HG03196 (cell line): ENCODE measurements around the gene RAET1E.
"Not testable (repeated sequence)": the region's sequence is repeated elsewhere in the genome, so short reads cannot be mapped to it uniquely, and the experiment has no call there.

Experiments
- ATAC-seq: cut with Tn5 transposase; IDR thresholded peaks from one replicate; pipeline ENCODE4 v1.9.1; 2021; ENCODE audit not compliant: unreplicated experiment

Gene RAET1E

GRCh38 chr6:149929422-149929821 lies 31.5 kb upstream of the RAET1E start:
- no peak for ATAC-seq

DNA sequence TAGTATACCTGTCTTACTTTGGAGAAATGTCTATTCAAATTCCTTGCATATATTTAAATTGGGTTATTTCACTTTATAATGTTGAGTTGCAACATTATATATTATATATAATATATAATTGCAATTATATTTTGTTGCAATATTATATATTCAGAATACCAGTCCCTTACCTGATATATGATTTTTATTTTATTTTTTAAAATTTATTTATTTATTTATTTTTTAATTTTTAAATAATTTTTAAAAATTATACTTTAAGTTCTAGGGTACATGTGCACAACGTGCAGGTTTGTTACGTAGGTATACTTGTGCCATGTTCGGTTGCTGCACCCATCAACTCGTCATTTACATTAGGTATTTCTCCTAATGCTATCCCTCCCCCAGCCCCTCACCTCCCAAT lies 29.1 kb upstream of the RAET1E start:
- ATAC-seq, result not testable (repeated sequence)

DNA sequence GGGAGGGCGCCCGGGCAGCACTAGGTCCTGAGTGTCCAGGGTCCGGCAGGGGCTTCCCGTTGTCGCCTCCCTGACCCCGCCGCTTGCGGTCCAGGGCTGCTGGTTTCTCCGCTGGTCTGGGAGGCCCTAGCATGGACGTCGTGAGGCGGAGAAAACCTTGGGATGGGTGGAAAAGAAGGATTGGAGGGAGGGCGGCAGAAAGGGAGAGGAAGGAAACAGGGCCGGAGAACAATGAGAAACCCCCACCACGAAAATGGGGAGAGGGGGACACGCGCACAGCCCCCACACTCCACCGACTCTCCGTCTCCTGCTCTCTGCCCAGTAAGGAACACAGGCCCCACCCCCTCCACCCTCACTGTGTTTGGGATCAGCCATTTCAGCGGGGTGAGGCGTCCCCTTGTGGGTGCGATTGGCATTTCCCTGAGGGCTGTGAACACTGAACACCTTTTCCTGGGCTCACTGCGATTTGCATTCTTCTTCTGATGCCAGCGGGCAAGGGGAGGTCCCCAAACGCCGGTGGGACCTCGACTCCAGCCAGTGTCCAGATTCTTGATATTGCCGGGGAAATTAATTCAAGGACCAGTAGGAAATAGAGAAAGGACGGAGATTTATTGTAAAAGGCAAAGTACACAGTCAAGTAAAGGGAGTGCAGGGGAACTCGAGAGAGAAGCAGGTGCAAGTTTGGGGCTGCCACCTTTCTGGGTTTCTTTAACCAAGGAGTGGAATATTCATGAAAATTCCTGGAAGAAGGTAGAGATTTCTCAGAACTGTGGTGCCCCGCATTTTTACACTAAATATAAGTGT lies 28.3 kb upstream of the RAET1E start:
- no peak for ATAC-seq

GRCh38 chr6:149925253-149925973 lies 27.5 kb upstream of the RAET1E start:
- ATAC-seq, result no peak

DNA sequence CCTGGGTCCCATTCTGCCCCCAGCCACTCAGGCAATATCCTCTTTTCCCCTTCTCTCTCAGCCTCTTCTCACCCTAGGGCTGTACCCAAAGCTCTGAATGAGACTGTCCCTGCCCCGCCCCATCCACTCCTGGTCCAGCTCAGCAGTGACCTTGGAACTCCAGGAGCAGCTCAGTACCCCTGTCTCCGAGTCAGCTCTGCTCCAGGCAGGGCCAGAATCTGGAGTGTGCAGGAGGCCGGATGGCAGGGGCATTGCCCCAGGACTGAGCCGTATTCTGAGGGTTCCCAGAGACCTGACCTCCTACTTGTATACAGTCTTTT lies 27.0 kb upstream of the RAET1E start:
- ATAC-seq, result no peak

GRCh38 chr6:149924206-149924932 lies 26.5 kb upstream of the RAET1E start:
- no peak for ATAC-seq

GRCh38 chr6:149923327-149923986 lies 25.5 kb upstream of the RAET1E start:
- ATAC-seq, result no peak

DNA sequence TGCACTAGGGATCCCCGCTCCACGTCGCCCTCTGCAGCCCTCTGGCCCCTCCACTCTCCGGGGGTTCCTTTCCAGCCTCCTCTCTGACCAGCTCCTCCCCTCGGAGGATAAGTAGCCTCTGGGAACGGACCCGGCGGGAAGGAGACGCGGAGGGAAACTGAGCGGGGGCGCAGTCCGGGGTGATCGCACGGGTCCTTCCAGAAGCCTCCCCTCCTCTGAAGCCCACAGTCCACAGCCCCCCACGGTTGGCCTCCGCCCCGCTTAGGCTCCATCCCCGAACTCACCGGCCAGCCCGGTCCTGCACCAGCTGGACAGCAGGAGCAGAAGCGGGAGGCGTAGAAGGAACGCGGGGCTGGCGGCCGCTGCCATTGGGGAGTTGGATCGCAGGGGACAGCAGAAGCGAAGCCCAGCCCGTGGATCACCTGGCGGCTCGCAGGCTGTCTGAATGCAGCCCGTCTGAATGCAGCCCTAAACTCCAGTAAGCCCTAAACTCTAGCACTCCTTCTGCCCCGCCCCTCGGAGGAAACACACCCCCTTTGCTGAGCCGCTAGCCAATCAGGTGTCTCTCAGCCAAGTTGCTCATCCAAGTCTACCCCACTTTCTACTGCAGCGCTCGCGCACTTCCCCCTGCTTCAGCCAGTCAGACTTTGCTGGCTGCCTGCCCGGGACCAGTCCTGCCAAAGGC lies 24.9 kb upstream of the RAET1E start, which contains the start of gene RAET1G:
RAET1G (minus strand) TSS at position 480 of the 685 bp plus-strand sequence; CDS start at position 369, 111 bp downstream.
- ATAC-seq, result no peak

DNA sequence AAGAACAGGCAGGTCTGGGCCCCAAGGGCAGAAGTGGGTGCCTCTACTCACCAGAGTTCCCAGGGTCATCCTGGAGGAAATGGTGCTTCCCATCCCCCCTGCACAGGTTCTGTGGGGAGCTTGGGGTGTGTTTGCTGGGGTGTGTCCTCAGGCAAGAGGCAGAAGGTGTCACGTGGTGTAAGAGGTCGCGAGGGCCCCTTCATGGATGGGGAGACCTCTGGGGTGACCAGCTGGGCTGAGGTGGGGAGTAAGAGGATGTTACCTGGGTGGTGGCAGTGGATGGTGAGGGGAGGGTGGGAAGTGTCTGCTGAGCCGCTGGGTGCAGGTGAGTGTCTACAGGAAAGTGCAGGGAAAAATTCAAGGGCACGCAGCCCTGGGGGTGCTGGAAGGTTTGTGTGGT lies 24.2 kb upstream of the RAET1E start:
- ATAC-seq, result not testable (repeated sequence)

GRCh38 chr6:149921361-149921760 lies 23.4 kb upstream of the RAET1E start:
- ATAC-seq, result no peak

DNA sequence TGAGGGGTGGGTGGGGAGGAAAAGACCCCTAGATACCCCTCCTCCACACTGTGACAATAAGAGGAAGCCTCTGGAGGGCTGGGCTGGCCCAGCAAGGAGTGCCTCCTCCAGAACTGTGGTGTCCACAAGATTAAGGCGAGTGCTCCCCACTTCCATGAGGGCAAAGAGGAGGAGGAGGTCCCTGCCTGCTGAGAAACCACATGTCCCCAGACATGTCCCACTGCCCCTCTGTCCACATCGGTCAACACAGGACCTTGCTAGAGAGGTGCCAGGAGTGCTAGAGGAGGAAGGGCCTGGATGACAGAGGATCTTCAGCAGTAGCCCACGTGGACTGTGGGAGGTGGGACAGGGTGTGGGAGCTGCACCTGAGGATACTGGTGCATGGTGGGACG lies 21.9 kb upstream of the RAET1E start:
- ATAC-seq, result no peak

- ATAC-seq, result not testable (repeated sequence)
Observed at GRCh38 chr6:149919126-149919833, 21.4 kb upstream of the RAET1E start.

DNA sequence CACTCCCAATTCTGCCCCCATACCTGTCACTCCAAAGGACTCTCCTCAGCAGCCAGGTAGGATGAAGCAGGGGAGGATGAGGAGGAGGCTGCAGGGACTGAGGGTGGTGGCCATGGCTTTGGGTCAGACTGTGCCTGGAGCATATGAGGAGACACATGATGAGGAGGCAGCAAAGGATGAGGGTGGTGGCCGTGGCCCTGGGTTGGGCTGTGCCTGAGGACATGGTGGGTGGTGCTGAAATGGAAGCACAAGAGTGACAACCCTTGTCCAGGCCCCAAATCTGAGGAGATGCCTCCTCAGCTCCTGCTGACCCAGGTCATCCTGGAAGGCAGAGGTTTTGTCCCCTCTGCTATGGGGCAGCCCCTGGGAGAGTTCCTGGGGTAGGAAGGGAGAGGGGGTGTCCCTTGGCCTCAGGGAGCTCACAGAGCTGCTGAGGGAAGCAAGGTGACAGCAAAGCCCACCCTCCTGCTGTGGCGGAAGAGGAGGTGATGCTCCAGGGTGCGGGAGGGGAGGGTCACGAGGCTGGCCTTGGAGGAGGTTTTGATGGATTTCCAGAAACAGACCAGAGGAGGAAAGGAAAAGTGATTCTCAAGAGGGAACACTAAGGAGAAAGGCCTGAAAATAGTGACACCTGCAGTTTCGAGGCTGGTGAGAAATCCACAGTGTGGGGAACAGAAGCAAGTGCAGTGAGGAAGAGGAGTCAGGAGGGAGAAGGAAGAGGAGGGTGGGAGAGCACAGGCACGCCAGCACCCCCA lies 20.4 kb upstream of the RAET1E start:
- no peak for ATAC-seq

DNA sequence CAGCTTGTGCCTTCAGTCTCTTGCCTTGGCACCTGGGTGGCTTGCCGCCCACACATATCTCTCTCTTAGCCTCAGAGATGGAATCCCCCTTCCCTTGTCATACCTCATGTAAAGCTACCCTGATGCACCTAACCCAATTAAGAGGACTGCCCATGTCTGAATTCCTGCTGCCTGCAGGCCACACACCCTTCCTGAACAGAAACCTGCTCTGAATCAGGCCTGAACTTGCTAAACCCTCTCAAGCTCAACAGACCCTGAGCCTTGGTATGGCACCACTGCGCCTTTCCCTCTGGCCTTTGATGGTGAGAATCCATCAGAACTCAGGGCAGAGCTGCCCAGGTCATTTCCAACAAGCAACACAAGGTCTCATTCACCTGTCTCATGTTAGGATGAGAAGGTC lies 19.8 kb upstream of the RAET1E start:
- no peak for ATAC-seq

DNA sequence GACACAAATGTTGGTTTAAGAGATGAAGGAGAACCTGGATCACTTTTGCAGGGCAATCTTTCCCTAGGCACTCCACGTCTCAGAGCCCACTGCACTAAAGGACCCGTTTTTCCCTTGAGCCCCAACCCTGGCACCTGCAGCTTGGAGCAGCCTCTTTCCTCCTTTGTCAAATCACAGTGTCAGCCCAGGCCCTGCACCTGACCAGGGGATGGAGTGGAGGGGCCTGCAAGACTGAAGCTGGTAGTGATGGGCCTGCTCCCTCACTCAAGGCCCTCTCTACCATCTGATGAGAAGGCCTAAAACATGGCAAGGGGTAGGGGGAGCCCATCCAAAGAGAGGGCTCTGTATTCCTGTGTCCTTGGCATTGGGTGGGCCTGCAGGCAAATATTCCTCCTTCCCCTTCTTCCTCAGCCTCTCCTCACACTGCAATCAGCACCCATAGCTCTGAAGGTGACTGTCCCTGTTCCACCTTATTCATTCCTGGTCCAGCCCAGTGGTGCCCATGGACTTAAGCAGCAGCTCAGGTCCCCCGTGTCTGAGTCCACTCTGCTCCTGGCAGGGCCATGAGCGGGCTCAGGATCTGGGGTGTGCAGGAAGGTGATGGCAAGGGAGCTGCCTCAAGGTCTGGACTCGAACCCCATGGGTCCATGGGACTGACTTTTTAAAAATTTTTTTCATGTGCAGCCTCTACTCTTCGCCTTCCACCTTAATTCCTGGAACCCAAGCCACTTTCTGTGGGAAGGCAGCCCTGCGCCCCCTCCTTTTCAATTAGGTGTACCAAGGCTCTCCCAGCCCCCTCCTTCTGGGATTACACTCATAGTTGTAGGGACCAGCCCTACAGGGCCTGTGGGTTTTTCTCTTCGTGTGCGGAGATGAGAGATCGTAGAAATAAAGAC lies 18.3 kb upstream of the RAET1E start:
- ATAC-seq, result no peak

- no peak for ATAC-seq
Observed at GRCh38 chr6:149913540-149914240, 15.8 kb upstream of the RAET1E start.

DNA sequence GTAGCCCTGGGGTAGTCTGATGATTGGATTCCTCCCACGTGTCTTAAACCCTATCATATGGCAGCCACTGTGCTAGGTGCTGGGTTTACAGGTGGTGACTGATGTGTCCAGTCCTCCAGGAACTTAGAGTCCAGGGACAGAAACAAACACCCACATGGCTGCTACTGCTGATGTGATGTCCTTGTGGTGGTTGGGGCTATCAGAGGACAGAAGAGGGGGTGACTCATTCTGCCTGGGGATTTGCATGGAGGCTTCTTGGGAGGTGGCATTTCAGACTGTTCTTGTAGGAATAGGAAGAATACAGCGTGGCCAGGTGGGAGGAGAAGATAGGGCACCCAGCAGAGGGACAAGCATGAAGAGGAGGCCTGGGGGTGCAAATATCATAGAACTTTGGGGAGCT lies 15.2 kb upstream of the RAET1E start:
- no peak for ATAC-seq

DNA sequence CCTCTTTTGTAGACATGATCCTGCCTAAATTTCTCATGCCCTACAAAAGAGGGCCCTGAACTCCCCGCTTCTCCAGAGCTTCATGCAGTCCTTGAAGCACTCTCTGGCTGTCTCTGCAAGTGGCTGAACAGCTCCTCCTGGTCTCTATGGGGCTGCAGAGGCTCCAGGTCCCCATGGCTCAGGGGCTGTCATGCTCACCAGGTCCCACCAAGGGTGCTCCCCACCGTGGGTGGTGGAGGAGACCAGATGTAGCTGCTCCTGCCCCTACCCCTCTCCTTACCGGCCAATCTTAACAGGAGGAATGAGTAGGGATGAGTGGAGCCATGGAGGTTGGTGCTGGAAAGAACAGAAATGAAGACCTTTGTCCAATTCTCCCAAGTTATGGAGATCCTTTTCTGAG lies 14.8 kb upstream of the RAET1E start:
- not testable (repeated sequence) for ATAC-seq
